B cell (primary cell): ENCODE data around the gene SLC16A6. TPM values are rescaled to one million over a fixed set of nuclear protein-coding genes. Genes with fewer than 3 reads are reported as not detected.

Source experiments
- ATAC-seq: fragments of 200-7000 bp; cut with Tn5 transposase; one replicate; pipeline ENCODE4 v1.10.0; 2021; ENCODE audit warnings: low read depth, mild to moderate bottlenecking, moderate number of reproducible peaks, moderate library complexity
- CTCF ChIA-PET: fragments of 350-600 bp; sonication (Branson Sonifier 250); formaldehyde crosslinking; loops from one replicate; lab custom pipeline; 2021; ENCODE audit warnings: antibody characterized with exemption, inconsistent platforms; lab: Charles Lee
- POLR2A ChIA-PET: fragments of 350-600 bp; sonication (Branson Sonifier 250); formaldehyde crosslinking; loops from one replicate; lab custom pipeline; 2021; ENCODE audit warnings: antibody characterized with exemption; lab: Charles Lee
- DNase-seq: peaks from one replicate; pipeline ENCODE4 v3.0.0; 2013
- H2AFZ ChIP-seq: 2 replicates; pipeline ENCODE4 v1.6.1; 2012; ENCODE audit warnings: mild to moderate bottlenecking, low read depth, low read length; ENCODE audit not compliant: insufficient read depth, poor library complexity, severe bottlenecking
- H3K27ac ChIP-seq, 2 donors: 1 replicate in 1 of 2; 2 replicates in 1 of 2; pipeline ENCODE4 v1.5.1; 2012 to 2013; ENCODE audit warnings: low read length in 2 of 2, mild to moderate bottlenecking in 2 of 2, moderate library complexity in 1 of 2
- H3K27me3 ChIP-seq, 4 experiments: fragments of 200-600 bp in 1 of 4; sonication (generic) in 1 of 4; replicated peaks in 1 of 4; 1 replicate in 2 of 4; 2 replicates in 2 of 4; pipeline versions ENCODE4 v1.6.1 to v1.7.0; 2013 to 2016; ENCODE audit warnings: low read length in 3 of 4, mild to moderate bottlenecking in 2 of 4, mixed read lengths in 1 of 4, moderate library complexity in 1 of 4; ENCODE audit not compliant: insufficient read depth in 4 of 4, control insufficient read depth in 3 of 4; ENCODE audit errors: control extremely low read depth in 1 of 4
- H3K36me3 ChIP-seq, 2 experiments: replicated peaks in 1 of 2; 1 replicate in 1 of 2; 2 replicates in 1 of 2; pipeline versions ENCODE4 v1.6.1 to v1.7.1; 2013; ENCODE audit warnings: low read length in 1 of 2; ENCODE audit not compliant: insufficient read depth in 2 of 2, control insufficient read depth in 1 of 2; ENCODE audit errors: control extremely low read depth in 1 of 2, extremely low read depth in 1 of 2
- H3K4me1 ChIP-seq, 2 donors: fragments of 200-600 bp in 1 of 2; sonication (generic) in 1 of 2; 1 replicate in 1 of 2; 2 replicates in 1 of 2; pipeline versions ENCODE4 v1.5.1 to v1.6.1; 2013 to 2017; ENCODE audit warnings: low read length in 2 of 2; ENCODE audit not compliant: control insufficient read depth in 2 of 2, insufficient read depth in 2 of 2
- H3K4me2 ChIP-seq: replicated peaks from 2 replicates; pipeline ENCODE3; 2012; ENCODE audit warnings: mild to moderate bottlenecking, low read depth, low read length; ENCODE audit not compliant: poor library complexity, severe bottlenecking
- H3K4me3 ChIP-seq, 5 experiments: fragments of 200-600 bp in 1 of 5; sonication (generic) in 1 of 5; 1 replicate in 3 of 5; 2 replicates in 2 of 5; pipeline versions ENCODE4 v1.5.1 to v1.7.0; 2011 to 2016; ENCODE audit warnings: low read length in 4 of 5, mild to moderate bottlenecking in 4 of 5, low read depth in 2 of 5, control low read depth in 1 of 5, moderate library complexity in 1 of 5; ENCODE audit not compliant: insufficient read depth in 1 of 5; ENCODE audit errors: control extremely low read depth in 1 of 5, extremely low read depth in 1 of 5
- H3K79me2 ChIP-seq: fragments of 200-600 bp; sonication (generic); one replicate; pipeline ENCODE4 v1.6.0; 2016; ENCODE audit warnings: low read length; ENCODE audit not compliant: control insufficient read depth, insufficient read depth
- H3K9ac ChIP-seq: fragments of 200-600 bp; sonication (generic); 2 replicates; pipeline ENCODE4 v1.6.1; 2017; ENCODE audit warnings: mild to moderate bottlenecking, low read length, moderate library complexity
- H3K9me3 ChIP-seq, 3 donors: one replicate each; pipeline versions ENCODE4 v1.6.1 to v1.7.1; 2013; ENCODE audit warnings: low read length in 2 of 3; ENCODE audit not compliant: control insufficient read depth in 2 of 3, insufficient read depth in 1 of 3; ENCODE audit errors: control extremely low read depth in 1 of 3
- H4K20me1 ChIP-seq: 2 replicates; pipeline ENCODE4 v1.6.0; 2012; ENCODE audit warnings: mild to moderate bottlenecking, low read length; ENCODE audit not compliant: insufficient read depth, control insufficient read depth, poor library complexity, severe bottlenecking
- H3K27ac Mint-ChIP-seq: one replicate; pipeline ENCODE4 v1.8.0; 2021; ENCODE audit warnings: mixed read lengths
- H3K27me3 Mint-ChIP-seq: one replicate; pipeline ENCODE4 v1.8.0; 2021; ENCODE audit warnings: mixed read lengths
- H3K4me1 Mint-ChIP-seq: one replicate; pipeline ENCODE4 v1.8.0; 2021; ENCODE audit warnings: mixed read lengths
- H3K4me3 Mint-ChIP-seq: one replicate; pipeline ENCODE4 v1.8.0; 2021; ENCODE audit warnings: mixed read lengths
- H3K9me3 Mint-ChIP-seq: one replicate; pipeline ENCODE4 v1.8.0; 2022; ENCODE audit warnings: mixed read lengths; ENCODE audit not compliant: insufficient read depth
- EZH2 ChIP-seq: IDR thresholded peaks from 2 replicates; pipeline ENCODE4 v1.6.1; 2012; ENCODE audit warnings: borderline replicate concordance, low read depth, mild to moderate bottlenecking, moderate library complexity, low read length; ENCODE audit not compliant: insufficient read depth, poor library complexity, severe bottlenecking
- WGBS: methylation state at CpG from one replicate; pipeline ENCODE4 v1.1.5; 2013; ENCODE audit warnings: missing lambda C conversion rate; ENCODE audit not compliant: insufficient coverage; 5-methylcytosine and 5-hydroxymethylcytosine counted together
- intact Hi-C: fragments of 100-400 bp; cut with micrococcal nuclease; formaldehyde crosslinking; loops from one replicate; pipeline ENCODE4 v1.10.0; 2022
- polyA plus RNA-seq: library from polyadenylated mRNA; depleted of rRNA; stranded (reverse); fragments of >200 nt; gene quantifications from 2 replicates; pipeline ENCODE4 v1.2.3, GENCODE V29; 2012
- total RNA-seq, 2 donors: library from RNA; stranded (reverse); fragments of 120-200 nt in 1 of 2; gene quantifications; 1 replicate in 1 of 2; 2 replicates in 1 of 2; pipeline versions ENCODE4 v1.2.3 to v1.2.4, GENCODE V29; 2013 to 2022
- TF ChIP-seq, protein P1 (sequence below): fragments of 200-600 bp; IDR thresholded peaks from one replicate; pipeline ENCODE4 v1.8.0; 2022; ENCODE audit warnings: antibody characterized with exemption, mild to moderate bottlenecking

Gene SLC16A6
- total and polyA plus RNA-seq, 2 donors (not counting 1 experiment from before 2014, with no cell fraction given), result 1.1 to 3.8 TPM

DNA sequence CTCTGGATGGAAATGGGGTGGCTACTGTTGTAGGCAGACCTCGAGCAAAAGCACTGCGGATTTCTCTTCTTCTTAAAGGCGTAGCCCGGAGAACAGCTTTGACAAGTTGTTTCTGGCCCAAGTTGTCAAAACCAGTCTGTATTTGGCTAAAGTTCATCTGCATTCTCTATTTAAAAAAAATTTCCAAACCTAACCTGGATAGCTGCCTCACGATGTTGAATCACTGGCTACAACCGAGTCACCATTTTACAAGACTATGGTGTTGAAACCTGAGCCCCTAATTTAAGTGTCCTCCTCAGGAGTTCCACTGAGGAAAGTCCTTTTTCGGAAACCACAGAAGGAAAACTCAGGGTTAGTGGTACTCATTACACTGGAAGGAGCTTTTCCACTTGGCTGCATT, 1.5 kb downstream of the SLC16A6 start:
- Histone ChIP-seq H2AFZ (no peak overlapping the region), H3K27me3 (no peaks in the 10 kb centered on the region), H3K9ac (peak overlapping the region; percentile 84), H3K4me1 (peaks cover 31 to 43% of the 10 kb centered on the region in 2 donors), H3K4me2 (peak overlapping the region; percentile 84), H3K4me3 (peak overlapping the region in 3 of 5 experiments; percentile 64 to 74 (median 69)), H3K27ac (peak overlapping the region; percentile 84 to 88), H4K20me1 (no peaks in the 10 kb centered on the region), H3K36me3 (no peaks in the 10 kb centered on the region), H3K9me3 (no peaks in the 10 kb centered on the region), H3K79me2 (no peaks in the 10 kb centered on the region)
- WGBS, result 72% methylated on average over 5 of the region's 7 CpGs
- no peak for TF ChIP-seq EZH2
- TF ChIP-seq, protein P1, sequence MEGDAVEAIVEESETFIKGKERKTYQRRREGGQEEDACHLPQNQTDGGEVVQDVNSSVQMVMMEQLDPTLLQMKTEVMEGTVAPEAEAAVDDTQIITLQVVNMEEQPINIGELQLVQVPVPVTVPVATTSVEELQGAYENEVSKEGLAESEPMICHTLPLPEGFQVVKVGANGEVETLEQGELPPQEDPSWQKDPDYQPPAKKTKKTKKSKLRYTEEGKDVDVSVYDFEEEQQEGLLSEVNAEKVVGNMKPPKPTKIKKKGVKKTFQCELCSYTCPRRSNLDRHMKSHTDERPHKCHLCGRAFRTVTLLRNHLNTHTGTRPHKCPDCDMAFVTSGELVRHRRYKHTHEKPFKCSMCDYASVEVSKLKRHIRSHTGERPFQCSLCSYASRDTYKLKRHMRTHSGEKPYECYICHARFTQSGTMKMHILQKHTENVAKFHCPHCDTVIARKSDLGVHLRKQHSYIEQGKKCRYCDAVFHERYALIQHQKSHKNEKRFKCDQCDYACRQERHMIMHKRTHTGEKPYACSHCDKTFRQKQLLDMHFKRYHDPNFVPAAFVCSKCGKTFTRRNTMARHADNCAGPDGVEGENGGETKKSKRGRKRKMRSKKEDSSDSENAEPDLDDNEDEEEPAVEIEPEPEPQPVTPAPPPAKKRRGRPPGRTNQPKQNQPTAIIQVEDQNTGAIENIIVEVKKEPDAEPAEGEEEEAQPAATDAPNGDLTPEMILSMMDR, result no peak
- Mint-ChIP-seq H3K9me3 (no peaks in the 10 kb centered on the region), H3K4me3 (peak overlapping the region; percentile 95), H3K4me1 (peaks cover 42% of the 10 kb centered on the region), H3K27me3 (no peaks in the 10 kb centered on the region), H3K27ac (peak overlapping the region; percentile 62)
- intact Hi-C loops, result no loop called here
- CTCF ChIA-PET, result interaction anchor here (0.8 to 7.1 kb wide), 3 partner anchors 27 to 117 kb away, joined by 3 to 40 read pairs (median 16); no protein-coding TSS in a partner anchor
- DNase-seq, result no peak
- ATAC-seq, result no peak
- POLR2A ChIA-PET, result interaction anchor here (0.6 to 2.5 kb wide), 5 partner anchors 24 to 208 kb away, joined by 3 to 11 read pairs (median 5); partner anchors contain the start of gene AMZ2

DNA sequence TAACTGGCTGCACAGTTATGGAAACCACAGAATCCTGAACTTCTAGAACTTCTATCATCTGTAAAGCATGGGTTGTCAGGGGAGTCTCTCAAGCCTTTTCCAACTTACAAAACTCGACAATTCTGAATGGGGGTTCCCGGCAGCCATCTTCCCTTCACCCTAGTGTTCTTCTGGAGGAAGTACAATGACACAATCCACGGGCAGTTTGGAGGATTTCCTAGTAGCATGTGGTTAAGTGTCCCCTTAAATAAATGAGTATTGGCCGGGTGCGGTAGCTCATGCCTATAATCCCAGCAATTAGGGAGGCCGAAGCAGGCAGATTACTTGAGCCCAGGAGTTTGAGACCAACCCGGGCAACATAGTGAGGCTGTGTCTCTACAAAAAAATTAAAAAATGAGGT, 2.1 kb downstream of the SLC16A6 start:
- peak overlapping the region; percentile 95 for H3K4me3 Mint-ChIP-seq
- no peaks in the 10 kb centered on the region for H3K36me3 ChIP-seq
- DNase-seq (no peak), ATAC-seq (no peak)
- peak overlapping the region; percentile 25 for H3K9ac ChIP-seq
- peak overlapping the region; percentile 65 to 88 for H3K27ac ChIP-seq
- no peaks in the 10 kb centered on the region for H3K9me3 ChIP-seq
- H3K4me1 Mint-ChIP-seq, result peaks cover 42% of the 10 kb centered on the region
- H2AFZ ChIP-seq, result peak overlapping the region; percentile 10
- H3K79me2 ChIP-seq, result no peaks in the 10 kb centered on the region
- H3K27me3 Mint-ChIP-seq, result no peaks in the 10 kb centered on the region
- WGBS, result 20% methylated on average over 4 of the region's 7 CpGs
- H3K27ac Mint-ChIP-seq, result peak overlapping the region; percentile 39
- H3K9me3 Mint-ChIP-seq, result no peaks in the 10 kb centered on the region
- peak overlapping the region; percentile 84 for H3K4me2 ChIP-seq
- no peaks in the 10 kb centered on the region for H4K20me1 ChIP-seq
- intact Hi-C loops, result no loop called here
- TF ChIP-seq, protein P1, result peak; percentile 35
- no peak for TF ChIP-seq EZH2
- H3K4me1 ChIP-seq, result peaks cover 31 to 43% of the 10 kb centered on the region in 2 donors
- H3K4me3 ChIP-seq, result peak overlapping the region in 1 of 5 experiments; percentile 23
- H3K27me3 ChIP-seq, result no peaks in the 10 kb centered on the region
- ChIA-PET CTCF (interaction anchor here (0.6 to 7.1 kb wide), 6 partner anchors 11 to 173 kb away, joined by 3 to 40 read pairs (median 4); no protein-coding TSS in a partner anchor), POLR2A (interaction anchor here (1.0 to 2.5 kb wide), 4 partner anchors 41 to 209 kb away, joined by 3 to 11 read pairs (median 4); partner anchors contain the start of genes AMZ2 and WIPI1)
